ENCODE results near the gene CD47. TPM values are rescaled to one million over a fixed set of nuclear protein-coding genes. Genes with fewer than 3 reads are reported as not detected.

Gene CD47
- total and polyA plus RNA-seq, 2 experiments from 2014 or later = 81.7 to 101 TPM

GRCh38 chr3:107994956-107995715 lies 95.7 kb downstream of the CD47 start:
- Histone ChIP-seq H2AFZ (no peak overlapping the region), H3K4me1 (ENCODE audit: insufficient read depth) (peaks cover 11% of the 10 kb centered on the region), H3K9me2 (replicated peaks; ENCODE audit: insufficient read depth) (no peaks in the 10 kb centered on the region), H3K9me3 (ENCODE audit: low read depth) (no peaks in the 10 kb centered on the region), H3K36me3 (replicated peaks; ENCODE audit: insufficient read depth, low read depth) (no peaks in the 10 kb centered on the region), H3K27ac (no peak overlapping the region), H3K4me2 (no peak overlapping the region), H4K20me1 (ENCODE audit: insufficient read depth, poor library complexity, severe bottlenecking) (no peaks in the 10 kb centered on the region), H3K4me3 (no peak overlapping the region), H3K79me2 (no peaks in the 10 kb centered on the region), H3K27me3 (no peaks in the 10 kb centered on the region)
- no peak for DNase-seq (ENCODE audit: low spot score)
- TF ChIP-seq, protein P1, sequence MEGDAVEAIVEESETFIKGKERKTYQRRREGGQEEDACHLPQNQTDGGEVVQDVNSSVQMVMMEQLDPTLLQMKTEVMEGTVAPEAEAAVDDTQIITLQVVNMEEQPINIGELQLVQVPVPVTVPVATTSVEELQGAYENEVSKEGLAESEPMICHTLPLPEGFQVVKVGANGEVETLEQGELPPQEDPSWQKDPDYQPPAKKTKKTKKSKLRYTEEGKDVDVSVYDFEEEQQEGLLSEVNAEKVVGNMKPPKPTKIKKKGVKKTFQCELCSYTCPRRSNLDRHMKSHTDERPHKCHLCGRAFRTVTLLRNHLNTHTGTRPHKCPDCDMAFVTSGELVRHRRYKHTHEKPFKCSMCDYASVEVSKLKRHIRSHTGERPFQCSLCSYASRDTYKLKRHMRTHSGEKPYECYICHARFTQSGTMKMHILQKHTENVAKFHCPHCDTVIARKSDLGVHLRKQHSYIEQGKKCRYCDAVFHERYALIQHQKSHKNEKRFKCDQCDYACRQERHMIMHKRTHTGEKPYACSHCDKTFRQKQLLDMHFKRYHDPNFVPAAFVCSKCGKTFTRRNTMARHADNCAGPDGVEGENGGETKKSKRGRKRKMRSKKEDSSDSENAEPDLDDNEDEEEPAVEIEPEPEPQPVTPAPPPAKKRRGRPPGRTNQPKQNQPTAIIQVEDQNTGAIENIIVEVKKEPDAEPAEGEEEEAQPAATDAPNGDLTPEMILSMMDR (IDR thresholded peaks at IDR 0.05; ENCODE audit: poor library complexity) = no peak
- TF ChIP-seq EZH2 (IDR thresholded peaks at IDR 0.05; ENCODE audit: borderline replicate concordance) (no peak), EZH2phosphoT487 (IDR thresholded peaks at IDR 0.05; ENCODE audit: low read depth, severe bottlenecking, unreplicated experiment) (no peak)
- WGBS (ENCODE audit: low lambda C conversion rate, missing lambda C conversion rate) = 68% methylated on average over 4 of the region's 4 CpGs

DNA sequence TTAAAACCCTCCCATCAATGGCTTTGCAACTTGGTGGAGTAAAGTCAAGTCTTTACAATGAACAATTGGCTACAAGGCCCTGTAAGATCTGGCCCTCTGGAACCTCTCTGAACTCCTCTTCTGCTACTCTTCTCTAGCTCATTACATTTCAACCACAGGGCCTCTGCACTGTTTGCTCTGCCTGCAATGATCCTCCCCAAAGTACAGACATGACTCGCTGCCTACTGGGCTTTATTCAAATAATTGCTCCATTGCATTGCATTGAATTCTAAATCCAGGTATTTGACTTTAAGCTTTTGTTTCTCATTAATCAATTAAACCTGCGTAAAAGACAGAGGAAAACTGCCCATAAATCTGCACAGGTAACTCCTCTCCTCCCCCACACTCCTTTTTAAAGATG lies 96.7 kb downstream of the CD47 start:
- H3K79me2 ChIP-seq = no peaks in the 10 kb centered on the region
- H3K36me3 ChIP-seq (replicated peaks; ENCODE audit: insufficient read depth, low read depth) = no peaks in the 10 kb centered on the region
- 83% methylated on average over 2 of the region's 2 CpGs for WGBS (ENCODE audit: low lambda C conversion rate, missing lambda C conversion rate)

GRCh38 chr3:107993771-107994170 lies 97.1 kb downstream of the CD47 start:
- DNase-seq (ENCODE audit: low spot score) = no peak
- H3K4me3 ChIP-seq = no peak overlapping the region
- H3K4me2 ChIP-seq = peak overlapping the region; percentile 36
- 90% methylated on average over 1 of the region's 1 CpG for WGBS (ENCODE audit: low lambda C conversion rate, missing lambda C conversion rate)
- H2AFZ ChIP-seq = no peak overlapping the region
- H3K27me3 ChIP-seq = no peaks in the 10 kb centered on the region
- H3K9me2 ChIP-seq (replicated peaks; ENCODE audit: insufficient read depth) = no peaks in the 10 kb centered on the region
- TF ChIP-seq EZH2 (IDR thresholded peaks at IDR 0.05; ENCODE audit: borderline replicate concordance) (no peak), EZH2phosphoT487 (IDR thresholded peaks at IDR 0.05; ENCODE audit: low read depth, severe bottlenecking, unreplicated experiment) (no peak)
- TF ChIP-seq, protein P1 (IDR thresholded peaks at IDR 0.05; ENCODE audit: poor library complexity) = no peak
- H3K9me3 ChIP-seq (ENCODE audit: low read depth) = no peaks in the 10 kb centered on the region
- peak overlapping the region; percentile 14 for H3K27ac ChIP-seq
- H3K36me3 ChIP-seq (replicated peaks; ENCODE audit: insufficient read depth, low read depth) = no peaks in the 10 kb centered on the region
- H4K20me1 ChIP-seq (ENCODE audit: insufficient read depth, poor library complexity, severe bottlenecking) = no peaks in the 10 kb centered on the region
- H3K4me1 ChIP-seq (ENCODE audit: insufficient read depth) = peaks cover 23% of the 10 kb centered on the region
- no peaks in the 10 kb centered on the region for H3K79me2 ChIP-seq

More for the DNA sequence above, 96.7 kb downstream of the CD47 start:
- H3K27ac ChIP-seq = no peak overlapping the region
- TF ChIP-seq, protein P1 (IDR thresholded peaks at IDR 0.05; ENCODE audit: poor library complexity) = no peak
- TF ChIP-seq EZH2phosphoT487 (IDR thresholded peaks at IDR 0.05; ENCODE audit: low read depth, severe bottlenecking, unreplicated experiment) (no peak), EZH2 (IDR thresholded peaks at IDR 0.05; ENCODE audit: borderline replicate concordance) (no peak)
- H3K4me2 ChIP-seq = no peak overlapping the region
- no peak for DNase-seq (ENCODE audit: low spot score)
- no peaks in the 10 kb centered on the region for H3K27me3 ChIP-seq
- no peaks in the 10 kb centered on the region for H4K20me1 ChIP-seq (ENCODE audit: insufficient read depth, poor library complexity, severe bottlenecking)
- H3K9me2 ChIP-seq (replicated peaks; ENCODE audit: insufficient read depth) = no peaks in the 10 kb centered on the region
- H2AFZ ChIP-seq = no peak overlapping the region
- H3K4me3 ChIP-seq = no peak overlapping the region
- H3K4me1 ChIP-seq (ENCODE audit: insufficient read depth) = peaks cover 19% of the 10 kb centered on the region
- no peaks in the 10 kb centered on the region for H3K9me3 ChIP-seq (ENCODE audit: low read depth)

Other genes starting within 250 kb of the CD47 start
- 28.4 and 38.4 TPM in 2 replicates for gene IFT57, start 131.4 kb upstream of the CD47 start, total RNA-seq
- 55.8 and 70.8 TPM in 2 replicates for gene IFT57, start 131.4 kb upstream of the CD47 start, polyA plus RNA-seq
- gene HHLA2, start 205.5 kb upstream of the CD47 start, total RNA-seq = 21.8 and 24.1 TPM in 2 replicates
- 6.1 TPM in 2 replicates for gene HHLA2, start 205.5 kb upstream of the CD47 start, polyA plus RNA-seq